H1 (cell line): ENCODE data around the gene NME7. TPM values are rescaled to one million over a fixed set of nuclear protein-coding genes. Genes with fewer than 3 reads are reported as not detected.
A peak's percentile ranks its signal among the peaks of the same experiment; 100 is the strongest.

ENCODE experiments used
- CTCF ChIA-PET: fragments of 300-600 bp; sonication (Branson Sonifier 250); formaldehyde crosslinking; loops from one replicate; lab custom pipeline; 2021; ENCODE audit not compliant: partially characterized antibody; lab: Charles Lee
- POLR2A ChIA-PET: fragments of 300-600 bp; sonication (Branson Sonifier 250); formaldehyde crosslinking; loops from one replicate; lab custom pipeline; 2021; ENCODE audit warnings: inconsistent platforms; ENCODE audit not compliant: partially characterized antibody; lab: Charles Lee
- DNase-seq, 2 experiments: peaks; one replicate each; pipeline versions ENCODE4 v3.0.0 to v3.0.0-alpha.2; 2010 to 2022; ENCODE audit warnings: low spot score in 2 of 2, low read depth in 1 of 2, mixed read lengths in 1 of 2
- FAIRE-seq: peaks from 2 replicates; lab custom pipeline; 2011; peaks lifted over from hg19 to GRCh38; lab: Jason Lieb, UNC
- H2AFZ ChIP-seq: 2 replicates; pipeline ENCODE4 v1.8.1; 2012; ENCODE audit warnings: low read length, inconsistent platforms
- H2AK5ac ChIP-seq: 2 replicates; pipeline ENCODE4 v1.6.1; 2013; ENCODE audit warnings: low read depth, low read length
- H2BK120ac ChIP-seq: replicated peaks from 2 replicates; pipeline ENCODE3; 2013; ENCODE audit warnings: low read depth, low read length, inconsistent platforms
- H2BK12ac ChIP-seq: 2 replicates; pipeline ENCODE4 v1.6.1; 2013; ENCODE audit warnings: low read depth, low read length
- H2BK15ac ChIP-seq: 2 replicates; pipeline ENCODE4 v1.6.1; 2013; ENCODE audit warnings: low read length
- H2BK20ac ChIP-seq: 2 replicates; pipeline ENCODE4 v1.6.1; 2013; ENCODE audit warnings: low read length
- H2BK5ac ChIP-seq: 2 replicates; pipeline ENCODE4 v1.6.1; 2013; ENCODE audit warnings: low read depth, low read length
- H3K14ac ChIP-seq: 2 replicates; pipeline ENCODE4 v1.6.1; 2013; ENCODE audit warnings: inconsistent platforms; ENCODE audit not compliant: insufficient read length
- H3K18ac ChIP-seq: 2 replicates; pipeline ENCODE4 v1.6.1; 2013; ENCODE audit warnings: low read length; ENCODE audit errors: extremely low read depth
- H3K23ac ChIP-seq: 2 replicates; pipeline ENCODE4 v1.6.1; 2013; ENCODE audit warnings: inconsistent platforms; ENCODE audit not compliant: insufficient read length
- H3K23me2 ChIP-seq: 2 replicates; pipeline ENCODE4 v1.6.1; 2013; ENCODE audit warnings: low read depth, low read length
- H3K27ac ChIP-seq: 2 replicates; pipeline ENCODE4 v1.6.1; 2011; ENCODE audit warnings: low read depth, low read length, inconsistent platforms
- H3K27me3 ChIP-seq, 4 experiments: replicated peaks in 1 of 4; 1 replicate in 1 of 4; 2 replicates in 3 of 4; pipeline versions ENCODE4 v1.6.1 to v1.8.1; 2011 to 2013; ENCODE audit warnings: low read length in 3 of 4, mild to moderate bottlenecking in 3 of 4, inconsistent platforms in 2 of 4, mixed read lengths in 2 of 4, moderate library complexity in 1 of 4; ENCODE audit not compliant: control insufficient read depth in 3 of 4, insufficient read depth in 3 of 4; ENCODE audit errors: extremely low read depth in 1 of 4
- H3K36me3 ChIP-seq, 4 experiments: 2 replicates each; pipeline versions ENCODE4 v1.6.1 to v1.8.1; 2011 to 2013; ENCODE audit warnings: mild to moderate bottlenecking in 4 of 4, low read length in 3 of 4, moderate library complexity in 2 of 4, control low read depth in 1 of 4, inconsistent platforms in 1 of 4; ENCODE audit not compliant: insufficient read depth in 4 of 4, control insufficient read depth in 2 of 4
- H3K4ac ChIP-seq: replicated peaks from 2 replicates; pipeline ENCODE3; 2013; ENCODE audit warnings: low read length, low read depth, mixed read lengths, inconsistent platforms; ENCODE audit not compliant: insufficient read length
- H3K4me1 ChIP-seq, 4 experiments: replicated peaks in 1 of 4; 1 replicate in 1 of 4; 2 replicates in 3 of 4; pipeline versions ENCODE4 v1.6.1 to v1.8.1; 2011 to 2013; ENCODE audit warnings: low read length in 3 of 4, inconsistent platforms in 2 of 4, mixed read lengths in 1 of 4; ENCODE audit not compliant: insufficient read depth in 4 of 4, control insufficient read depth in 3 of 4
- H3K4me2 ChIP-seq, 2 experiments: 2 replicates each; pipeline versions ENCODE4 v1.6.1 to v1.8.1; 2011 to 2013; ENCODE audit warnings: low read depth in 2 of 2, low read length in 2 of 2, control low read depth in 1 of 2, inconsistent platforms in 1 of 2, mild to moderate bottlenecking in 1 of 2; ENCODE audit not compliant: insufficient read depth in 1 of 2
- H3K4me3 ChIP-seq, 4 experiments: fragments of 200-600, 300-600 bp in 1 of 4; sonication (generic), shearing (Covaris generic), sonication (Bioruptor Twin) in 1 of 4; 2 replicates each; pipeline versions ENCODE4 v1.5.1 to v1.8.1; 2011 to 2016; ENCODE audit warnings: low read length in 4 of 4, low read depth in 3 of 4, control low read depth in 2 of 4, inconsistent platforms in 2 of 4, mild to moderate bottlenecking in 2 of 4, mixed read lengths in 1 of 4, moderate library complexity in 1 of 4; ENCODE audit not compliant: insufficient read depth in 2 of 4; ENCODE audit errors: extremely low read depth in 1 of 4
- H3K56ac ChIP-seq: replicated peaks from 2 replicates; pipeline ENCODE3; 2013; ENCODE audit warnings: low read depth, mild to moderate bottlenecking, mixed read lengths, low read length, inconsistent platforms; ENCODE audit not compliant: insufficient read length
- H3K79me1 ChIP-seq: 2 replicates; pipeline ENCODE4 v1.6.1; 2013; ENCODE audit warnings: low read depth, low read length, control low read depth
- H3K79me2 ChIP-seq, 2 experiments: 2 replicates each; pipeline versions ENCODE4 v1.6.1 to v1.8.1; 2012 to 2013; ENCODE audit warnings: low read length in 2 of 2, mild to moderate bottlenecking in 2 of 2, inconsistent platforms in 1 of 2; ENCODE audit not compliant: insufficient read depth in 2 of 2, control insufficient read depth in 1 of 2
- H3K9ac ChIP-seq, 4 experiments: replicated peaks in 1 of 4; 1 replicate in 1 of 4; 2 replicates in 3 of 4; pipeline versions ENCODE4 v1.6.1 to v1.8.1; 2011 to 2013; ENCODE audit warnings: low read depth in 3 of 4, low read length in 3 of 4, control low read depth in 2 of 4, mild to moderate bottlenecking in 2 of 4, moderate library complexity in 2 of 4, inconsistent platforms in 1 of 4; ENCODE audit errors: extremely low read depth in 1 of 4
- H3K9me3 ChIP-seq, 2 experiments: 2 replicates each; pipeline versions ENCODE4 v1.6.1 to v1.8.1; 2012 to 2013; ENCODE audit warnings: mild to moderate bottlenecking in 2 of 2, moderate library complexity in 2 of 2, control low read depth in 1 of 2, inconsistent platforms in 1 of 2, low read depth in 1 of 2, low read length in 1 of 2, mixed read lengths in 1 of 2; ENCODE audit not compliant: insufficient read depth in 2 of 2
- H4K20me1 ChIP-seq, 2 experiments: replicated peaks in 1 of 2; 2 replicates each; pipeline versions ENCODE3 to v1.8.1; 2011 to 2013; ENCODE audit warnings: inconsistent platforms in 2 of 2, low read length in 2 of 2, mild to moderate bottlenecking in 1 of 2; ENCODE audit not compliant: insufficient read depth in 2 of 2, control insufficient read depth in 1 of 2
- H4K5ac ChIP-seq: 2 replicates; pipeline ENCODE4 v1.6.1; 2013; ENCODE audit warnings: low read length, low read depth, mixed read lengths, inconsistent platforms; ENCODE audit not compliant: insufficient read length
- H4K8ac ChIP-seq: 2 replicates; pipeline ENCODE4 v1.8.0; 2013; ENCODE audit warnings: mild to moderate bottlenecking, moderate library complexity, low read length, inconsistent platforms; ENCODE audit not compliant: insufficient read depth; ENCODE audit errors: extremely low read depth
- H4K91ac ChIP-seq: replicated peaks from 2 replicates; pipeline ENCODE3; 2013; ENCODE audit warnings: low read length, mixed read lengths, inconsistent platforms; ENCODE audit not compliant: insufficient read length
- POU5F1 ChIP-seq: IDR thresholded peaks from 2 replicates; pipeline ENCODE4 v1.6.1; 2011; ENCODE audit warnings: low read depth, mild to moderate bottlenecking, low read length, moderate library complexity
- WGBS, 2 experiments: shearing (Covaris generic) in 1 of 2; methylation state at CpG; one replicate each; pipeline versions ENCODE4 v1.1.6 to v1.1.7; 2013 to 2015; ENCODE audit warnings: low lambda C conversion rate in 2 of 2, mixed read lengths in 2 of 2, inconsistent platforms in 1 of 2, low coverage in 1 of 2, missing lambda C conversion rate in 1 of 2; ENCODE audit not compliant: insufficient replicate concordance in 2 of 2, insufficient coverage in 1 of 2, insufficient read length in 1 of 2; ENCODE audit errors: extremely low coverage in 1 of 2, missing lambda C conversion rate in 1 of 2; 5-methylcytosine and 5-hydroxymethylcytosine counted together
- polyA plus RNA-seq, 7 experiments: library from polyadenylated mRNA; depleted of rRNA in 3 of 7; stranded (reverse) in 5 of 7; unstranded in 2 of 7; fragments of >200 nt in 5 of 7; fragments of 200-250 nt in 2 of 7; gene quantifications; 1 replicate in 5 of 7; 2 replicates in 1 of 7; 4 replicates in 1 of 7; pipeline versions ENCODE4 v1.2.1 to v1.2.3, GENCODE V29; 2011 to 2013; ENCODE audit warnings: missing spikeins in 2 of 7, mixed read lengths in 2 of 7
- total RNA-seq: library from RNA; stranded (reverse); fragmentation: NEBNext Ultra II Directional; extraction: Animal tissue kit (Norgen Biotek cat#: 25700); gene quantifications from 2 replicates; pipeline ENCODE4 v1.2.1, GENCODE V29; 2021

The NME7 gene
- total and polyA plus RNA-seq, 2 of the 8 experiments (the other 6 are each of a cell fraction or from before 2014, with no cell fraction given), result 11.6 to 28.5 TPM

- CTCF ChIA-PET, result interaction anchor here (0.9 to 1.4 kb wide), 3 partner anchors 13 to 723 kb away, joined by 3 to 5 read pairs (median 3); no protein-coding TSS in a partner anchor
- no peak for TF ChIP-seq POU5F1
Observed at GRCh38 chr1:169326261-169326955, 41.2 kb downstream of the NME7 start.

More at GRCh38 chr1:169326261-169326955, 41.2 kb downstream of the NME7 start:
- POLR2A ChIA-PET, result no interaction called here
- no peak overlapping the region for H2BK15ac ChIP-seq
- no peaks in the 10 kb centered on the region for H3K23me2 ChIP-seq
- no peak overlapping the region for H4K8ac ChIP-seq
- H2BK20ac ChIP-seq, result no peak overlapping the region
- H3K79me1 ChIP-seq, result no peaks in the 10 kb centered on the region
- no peak overlapping the region for H2BK5ac ChIP-seq
- no peak overlapping the region for H3K4me3 ChIP-seq
- H3K4me2 ChIP-seq, result no peak overlapping the region
- no peak overlapping the region for H3K14ac ChIP-seq
- H4K91ac ChIP-seq, result no peak overlapping the region
- WGBS, 2 experiments, result 85% methylated on average over 3 of the region's 3 CpGs; no CpG with 5 or more reads in 1 of the 2 experiments
- H4K20me1 ChIP-seq, result no peaks in the 10 kb centered on the region
- no peak overlapping the region for H2AFZ ChIP-seq
- H3K36me3 ChIP-seq, result no peaks in the 10 kb centered on the region
- H3K79me2 ChIP-seq, result peaks cover 0 to 4% of the 10 kb centered on the region in 2 experiments; a peak in 1 of 4 replicates
- no peak overlapping the region for H3K4ac ChIP-seq
- no peak overlapping the region for H2BK120ac ChIP-seq
- DNase-seq (no peak), FAIRE-seq (no peak)
- H3K4me1 ChIP-seq, result peaks cover 0 to 4% (median 2%) of the 10 kb centered on the region in 4 experiments; a peak in 2 of 7 replicates
- H3K27me3 ChIP-seq, result peaks cover 0 to 1% (median 0%) of the 10 kb centered on the region in 4 experiments; a peak in 1 of 7 replicates
- H3K18ac ChIP-seq, result peak overlapping the region; percentile 9; the same call in 1 of the 2 replicates
- no peak overlapping the region for H2BK12ac ChIP-seq
- no peak overlapping the region for H3K9ac ChIP-seq
- no peaks in the 10 kb centered on the region for H3K9me3 ChIP-seq
- H3K56ac ChIP-seq, result no peak overlapping the region
- no peak overlapping the region for H3K23ac ChIP-seq
- H2AK5ac ChIP-seq, result no peak overlapping the region
- no peak overlapping the region for H3K27ac ChIP-seq
- H4K5ac ChIP-seq, result no peak overlapping the region
